ENCODE results near the gene LCNL1.
"Not testable (repeated sequence)": the region's sequence is repeated elsewhere in the genome, so short reads cannot be mapped to it uniquely, and the experiment has no call there.

The LCNL1 gene

GRCh38 chr9:136997371-136997770 lies 14.6 kb downstream of the LCNL1 start:
- H3K4me3 ChIP-seq (replicated peaks in 1 of 2; ENCODE audit: low read depth in 2 of 2, low read length in 2 of 2) = no peak overlapping the region
- DNase-seq (ENCODE audit: low read depth in 2 of 2) = no peak
- TF ChIP-seq, protein P1, sequence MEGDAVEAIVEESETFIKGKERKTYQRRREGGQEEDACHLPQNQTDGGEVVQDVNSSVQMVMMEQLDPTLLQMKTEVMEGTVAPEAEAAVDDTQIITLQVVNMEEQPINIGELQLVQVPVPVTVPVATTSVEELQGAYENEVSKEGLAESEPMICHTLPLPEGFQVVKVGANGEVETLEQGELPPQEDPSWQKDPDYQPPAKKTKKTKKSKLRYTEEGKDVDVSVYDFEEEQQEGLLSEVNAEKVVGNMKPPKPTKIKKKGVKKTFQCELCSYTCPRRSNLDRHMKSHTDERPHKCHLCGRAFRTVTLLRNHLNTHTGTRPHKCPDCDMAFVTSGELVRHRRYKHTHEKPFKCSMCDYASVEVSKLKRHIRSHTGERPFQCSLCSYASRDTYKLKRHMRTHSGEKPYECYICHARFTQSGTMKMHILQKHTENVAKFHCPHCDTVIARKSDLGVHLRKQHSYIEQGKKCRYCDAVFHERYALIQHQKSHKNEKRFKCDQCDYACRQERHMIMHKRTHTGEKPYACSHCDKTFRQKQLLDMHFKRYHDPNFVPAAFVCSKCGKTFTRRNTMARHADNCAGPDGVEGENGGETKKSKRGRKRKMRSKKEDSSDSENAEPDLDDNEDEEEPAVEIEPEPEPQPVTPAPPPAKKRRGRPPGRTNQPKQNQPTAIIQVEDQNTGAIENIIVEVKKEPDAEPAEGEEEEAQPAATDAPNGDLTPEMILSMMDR (IDR thresholded peaks at IDR 0.05; ENCODE audit: low read depth, low read length) = no peak

- no peak overlapping the region for H3K4me3 ChIP-seq (replicated peaks in 1 of 2; ENCODE audit: low read depth in 2 of 2, low read length in 2 of 2)
- no peak for DNase-seq (ENCODE audit: low read depth in 2 of 2)
- TF ChIP-seq, protein P1 (IDR thresholded peaks at IDR 0.05; ENCODE audit: low read depth, low read length) = no peak
Observed at GRCh38 chr9:136997830-136998234, 15.0 kb downstream of the LCNL1 start.

- peak; percentile 58 to 61 for DNase-seq (ENCODE audit: low read depth in 2 of 2)
- no peak overlapping the region for H3K4me3 ChIP-seq (replicated peaks in 1 of 2; ENCODE audit: low read depth in 2 of 2, low read length in 2 of 2)
- TF ChIP-seq, protein P1 (IDR thresholded peaks at IDR 0.05; ENCODE audit: low read depth, low read length) = no peak
Observed at GRCh38 chr9:137000177-137000930, 17.6 kb downstream of the LCNL1 start.

DNA sequence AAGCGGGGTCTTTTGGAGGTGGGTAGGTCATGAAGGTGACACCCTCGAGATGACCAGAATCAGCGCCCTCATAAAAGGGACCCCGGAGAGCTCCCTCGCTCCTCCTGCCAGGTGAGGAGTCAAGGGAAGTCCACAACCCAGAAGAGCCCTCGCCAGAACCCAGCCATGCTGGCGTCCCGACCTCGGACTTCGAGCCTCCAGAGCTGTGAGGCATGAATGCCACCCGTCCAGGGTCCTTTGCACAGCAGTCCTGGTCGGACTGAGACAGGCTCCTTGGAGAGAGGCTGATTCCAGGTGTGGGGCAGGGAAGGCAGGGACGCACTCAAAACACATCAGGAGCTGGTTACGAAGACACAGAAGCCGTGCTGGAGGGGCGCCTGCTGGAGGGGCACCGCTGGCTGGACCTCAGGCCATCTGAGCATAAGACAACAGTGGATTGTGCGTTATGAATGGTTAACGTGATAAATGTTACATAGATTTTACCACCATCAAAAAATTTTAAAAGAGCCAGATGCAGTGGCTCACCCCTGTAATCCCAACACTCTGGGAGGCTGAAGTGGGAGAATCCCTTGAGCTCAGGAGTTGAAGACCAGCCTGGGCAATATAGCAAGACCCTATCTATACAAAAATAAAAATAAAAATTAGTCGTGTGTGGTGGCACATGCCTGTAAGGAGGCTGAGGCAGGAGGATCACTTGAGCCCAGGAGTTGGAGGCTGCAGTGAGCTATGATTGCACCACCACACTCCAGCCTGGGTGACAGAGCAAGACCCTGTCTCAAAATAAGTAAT lies 19.3 kb downstream of the LCNL1 start:
- TF ChIP-seq, protein P1 (IDR thresholded peaks at IDR 0.05; ENCODE audit: low read depth, low read length) = no peak
- no peak overlapping the region for H3K4me3 ChIP-seq (replicated peaks in 1 of 2; ENCODE audit: low read depth in 2 of 2, low read length in 2 of 2)
- DNase-seq (ENCODE audit: low read depth in 2 of 2) = no peak

- no peak for DNase-seq (ENCODE audit: low read depth in 2 of 2)
- TF ChIP-seq, protein P1 (IDR thresholded peaks at IDR 0.05; ENCODE audit: low read depth, low read length) = no peak
- no peak overlapping the region for H3K4me3 ChIP-seq (replicated peaks in 1 of 2; ENCODE audit: low read depth in 2 of 2, low read length in 2 of 2)
Observed at GRCh38 chr9:137002646-137003041, 19.9 kb downstream of the LCNL1 start.

DNA sequence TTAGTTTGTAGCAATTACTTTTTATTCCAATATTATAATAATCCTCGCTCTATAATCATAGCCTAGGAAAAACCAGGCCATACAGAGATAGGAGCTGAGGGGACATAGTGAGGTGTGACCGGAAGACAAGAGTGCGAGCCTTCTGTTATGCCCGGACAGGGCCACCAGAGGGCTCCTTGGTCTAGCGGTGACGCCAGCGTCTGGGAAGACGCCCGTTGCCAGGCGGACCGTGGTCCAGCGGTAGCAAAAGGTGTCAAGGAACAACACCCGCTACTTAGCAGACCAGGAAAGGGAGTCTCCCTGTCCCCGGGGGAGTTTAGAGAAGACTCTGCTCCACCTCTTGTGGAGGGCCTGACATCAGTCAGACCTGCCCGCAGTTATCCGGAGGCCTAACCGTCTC lies 21.5 kb downstream of the LCNL1 start:
- TF ChIP-seq, protein P1 (IDR thresholded peaks at IDR 0.05; ENCODE audit: low read depth, low read length) = peak; percentile 27
- H3K4me3 ChIP-seq (replicated peaks in 1 of 2; ENCODE audit: low read depth in 2 of 2, low read length in 2 of 2); DNase-seq (ENCODE audit: low read depth in 2 of 2): not testable (repeated sequence)
